SK-N-SH (cell line): ENCODE results near the gene HOXB6. TPM values are rescaled to one million over a fixed set of nuclear protein-coding genes. Genes with fewer than 3 reads are reported as not detected.

Source experiments
- CTCF ChIA-PET: fragments of 300-600, 350-600 bp; formaldehyde crosslinking; extraction: SDS; loops from one replicate; lab custom pipeline; 2021; lab: Yijun Ruan, JAX
- POLR2A ChIA-PET: fragments of 350-600 bp; sonication (Branson Sonifier 250); formaldehyde crosslinking; extraction: SDS; loops from one replicate; lab custom pipeline; 2020; ENCODE audit warnings: antibody characterized with exemption, inconsistent platforms; lab: Yijun Ruan, JAX
- DNase-seq: peaks from one replicate; pipeline ENCODE4 v3.0.0; 2012
- H2AFZ ChIP-seq: fragments of 200-600 bp; sonication (generic); 2 replicates; pipeline ENCODE4 v1.8.1; 2016; ENCODE audit warnings: antibody characterized with exemption, mild to moderate bottlenecking, low read depth
- H3F3A ChIP-seq: fragments of 200-600 bp; sonication (generic); replicated peaks from 2 replicates; pipeline ENCODE3; 2016; ENCODE audit warnings: antibody characterized with exemption, mild to moderate bottlenecking; ENCODE audit not compliant: insufficient read depth
- H3K27ac ChIP-seq, 2 experiments: fragments of 200-500 bp in 1 of 2; fragments of 200-600 bp in 1 of 2; sonication (Bioruptor generic) in 1 of 2; sonication (generic), shearing (Covaris generic) in 1 of 2; 2 replicates each; pipeline versions ENCODE4 v1.5.1 to v1.6.1; 2014 to 2016; ENCODE audit warnings: low read depth in 2 of 2, inconsistent platforms in 1 of 2, low read length in 1 of 2, mild to moderate bottlenecking in 1 of 2, mixed read lengths in 1 of 2
- H3K27me3 ChIP-seq: fragments of 200-600 bp; sonication (generic), shearing (Covaris generic); 2 replicates; pipeline ENCODE4 v1.6.1; 2016; ENCODE audit warnings: mixed run types; ENCODE audit not compliant: insufficient read depth
- H3K36me3 ChIP-seq, 2 experiments: fragments of 200-500 bp in 1 of 2; fragments of 200-600 bp in 1 of 2; sonication (Bioruptor generic) in 1 of 2; sonication (generic) in 1 of 2; replicated peaks in 1 of 2; 2 replicates each; pipeline versions ENCODE3 to v1.5.1; 2014 to 2016; ENCODE audit warnings: low read length in 1 of 2, mild to moderate bottlenecking in 1 of 2; ENCODE audit not compliant: insufficient read depth in 2 of 2, control insufficient read depth in 1 of 2
- H3K4me1 ChIP-seq, 2 experiments: fragments of 200-500 bp in 1 of 2; fragments of 200-600 bp in 1 of 2; sonication (Bioruptor generic) in 1 of 2; sonication (generic), shearing (Covaris generic) in 1 of 2; 2 replicates each; pipeline versions ENCODE4 v1.5.1 to v1.6.1; 2014 to 2016; ENCODE audit warnings: low read depth in 1 of 2, low read length in 1 of 2, mixed run types in 1 of 2; ENCODE audit not compliant: insufficient read depth in 2 of 2, control insufficient read depth in 1 of 2
- H3K4me2 ChIP-seq: fragments of 200-600 bp; sonication (generic), shearing (Covaris generic); 2 replicates; pipeline ENCODE4 v1.6.1; 2017; ENCODE audit warnings: mixed run types
- H3K4me3 ChIP-seq, 2 experiments: fragments of 200-500 bp in 1 of 2; fragments of 200-600 bp in 1 of 2; sonication (Bioruptor generic) in 1 of 2; sonication (generic), shearing (Covaris generic) in 1 of 2; 2 replicates each; pipeline versions ENCODE4 v1.5.1 to v1.8.1; 2014 to 2016; ENCODE audit warnings: low read depth in 2 of 2, inconsistent platforms in 1 of 2, low read length in 1 of 2, mild to moderate bottlenecking in 1 of 2, mixed read lengths in 1 of 2, moderate library complexity in 1 of 2
- H3K79me2 ChIP-seq: fragments of 200-600 bp; sonication (generic); 2 replicates; pipeline ENCODE4 v1.8.1; 2017; ENCODE audit warnings: mild to moderate bottlenecking; ENCODE audit not compliant: insufficient read depth
- H3K9ac ChIP-seq: fragments of 200-600 bp; sonication (generic); 2 replicates; pipeline ENCODE4 v1.6.1; 2017; ENCODE audit warnings: mixed run types
- H3K9me2 ChIP-seq: fragments of 200-600 bp; sonication (generic); 2 replicates; pipeline ENCODE4 v1.6.1; 2017; ENCODE audit warnings: mixed run types
- H3K9me3 ChIP-seq: fragments of 200-600 bp; sonication (generic); 2 replicates; pipeline ENCODE4 v1.6.1; 2017; ENCODE audit warnings: mixed run types, mild to moderate bottlenecking, moderate library complexity
- H4K20me1 ChIP-seq: fragments of 200-600 bp; sonication (generic); 2 replicates; pipeline ENCODE4 v1.6.1; 2017; ENCODE audit warnings: mild to moderate bottlenecking, mixed run types; ENCODE audit not compliant: insufficient read depth
- CHD2 ChIP-seq: fragments of 150-350 bp; IDR thresholded peaks from 2 replicates; pipeline ENCODE4 v1.6.1; 2018; ENCODE audit warnings: low read length; ENCODE audit not compliant: partially characterized antibody
- EP300 ChIP-seq, 2 experiments: IDR thresholded peaks; 2 replicates each; pipeline versions ENCODE4 v1.4.0 to v1.6.1; 2012; ENCODE audit warnings: borderline replicate concordance in 1 of 2, low read depth in 1 of 2, low read length in 1 of 2
- EZH2phosphoT487 ChIP-seq: fragments of 200-600 bp; sonication (generic); IDR thresholded peaks from 2 replicates; pipeline ENCODE4 v1.6.1; 2017; ENCODE audit warnings: low read depth, mixed run types, mild to moderate bottlenecking, antibody characterized with exemption, moderate library complexity, borderline replicate concordance
- JUND ChIP-seq: IDR thresholded peaks from 2 replicates; pipeline ENCODE4 v1.4.0; 2012
- PBX3 ChIP-seq: IDR thresholded peaks from 2 replicates; pipeline ENCODE4; 2012
- SMC3 ChIP-seq: IDR thresholded peaks from 2 replicates; pipeline ENCODE4 v1.6.1; 2012; ENCODE audit warnings: low read depth, low read length, improper control_type of control experiment
- USF2 ChIP-seq: fragments of 150-350 bp; IDR thresholded peaks from 2 replicates; pipeline ENCODE4 v1.6.1; 2017; ENCODE audit warnings: antibody characterized with exemption, low read length, low read depth, borderline replicate concordance
- WGBS: methylation state at CpG from one replicate; pipeline ENCODE4 v1.1.6; 2017; ENCODE audit warnings: low lambda C conversion rate; 5-methylcytosine and 5-hydroxymethylcytosine counted together
- polyA plus RNA-seq, 3 experiments: library from polyadenylated mRNA; depleted of rRNA; stranded (reverse); fragments of >200 nt; gene quantifications; 2 replicates each; pipeline ENCODE4 v1.2.3, GENCODE V29; 2012
- TF ChIP-seq, protein P1 (sequence below): IDR thresholded peaks from 2 replicates; pipeline ENCODE4 v1.4.0; 2012; ENCODE audit warnings: low read depth, borderline replicate concordance
- TF ChIP-seq, protein P2 (sequence below): IDR thresholded peaks from 2 replicates; pipeline ENCODE4 v1.6.1; 2012; ENCODE audit warnings: mild to moderate bottlenecking, low read depth, low read length, moderate library complexity
- TF ChIP-seq, protein P3 (sequence below): IDR thresholded peaks from 2 replicates; pipeline ENCODE4 v1.4.0; 2012; ENCODE audit warnings: low read depth

Gene HOXB6
- polyA plus RNA-seq, 1 of the 3 experiments (the other 2 are of a cell fraction) = not detected

DNA sequence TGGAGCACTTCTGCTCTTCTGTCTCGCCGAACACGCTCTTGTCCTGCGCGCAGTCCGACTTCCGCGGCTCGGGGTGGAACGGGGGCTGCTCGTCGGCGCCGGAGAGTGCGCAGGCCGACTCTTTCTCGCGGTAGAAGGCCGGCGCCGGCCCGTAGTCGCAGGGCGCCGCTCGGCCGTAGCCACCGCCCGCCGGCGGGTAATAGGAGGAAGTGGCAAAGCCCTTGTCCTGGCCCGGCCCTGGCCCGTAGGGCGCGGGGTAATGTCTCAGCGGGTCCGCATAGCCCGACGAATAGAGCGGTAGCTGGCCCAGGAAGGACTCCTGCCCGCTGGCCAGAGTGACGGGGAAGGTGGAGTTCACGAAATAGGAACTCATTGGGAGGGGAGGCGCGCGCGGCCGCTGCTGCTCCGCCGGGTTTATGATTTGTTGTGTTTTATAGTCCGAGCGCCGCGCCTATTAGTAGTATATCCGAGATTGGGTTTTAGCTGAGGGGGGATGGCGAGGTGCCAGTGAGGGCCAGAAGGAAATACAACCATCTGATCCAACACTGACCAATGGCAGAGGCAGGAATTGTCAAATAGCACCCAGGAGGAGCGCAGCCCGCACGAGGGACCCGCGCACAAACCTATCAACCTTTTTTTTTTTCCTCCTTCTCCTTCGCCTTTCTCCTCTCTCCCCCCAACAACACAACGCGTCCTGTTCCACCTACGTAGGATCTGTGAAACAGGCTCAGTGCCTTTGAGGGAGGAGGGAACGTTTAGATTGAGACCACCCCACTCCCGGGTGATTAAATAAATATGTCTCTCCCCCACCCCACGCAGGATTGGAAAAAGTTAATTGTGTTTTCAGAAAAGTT is 6.8 kb downstream of the HOXB6 start:
- Histone ChIP-seq H2AFZ (peak overlapping the region; percentile 75; the same call in 1 of the 2 replicates), H3K9me2 (no peaks in the 10 kb centered on the region), H3K9me3 (no peaks in the 10 kb centered on the region), H3K36me3 (no peaks in the 10 kb centered on the region), H3K4me1 (peaks cover 0 to 4% of the 10 kb centered on the region in 2 experiments; a peak in 1 of 4 replicates), H3K27me3 (peaks cover 98% of the 10 kb centered on the region), H4K20me1 (peaks cover 20% of the 10 kb centered on the region; the same call in 1 of the 2 replicates), H3K79me2 (no peaks in the 10 kb centered on the region), H3K4me2 (peak overlapping the region; percentile 72; the same call in 1 of the 2 replicates), H3F3A (peaks cover 4% of the 10 kb centered on the region), H3K9ac (no peak overlapping the region), H3K27ac (no peak overlapping the region), H3K4me3 (0 out of 4 replicates have a peak overlapping the region, but pooled peaks of 1 of the 2 experiments have one; percentile 28)
- 17% methylated on average over 60 of the region's 68 CpGs for WGBS
- CTCF ChIA-PET = interaction anchor here (1.2 to 1.4 kb wide), 2 partner anchors 11 to 74 kb away, joined by 3 read pairs; no protein-coding TSS in a partner anchor
- TF ChIP-seq USF2 = no peak
- TF ChIP-seq EZH2phosphoT487 = peak; percentile 83
- no peak for TF ChIP-seq PBX3
- POLR2A ChIA-PET = no interaction called here
- no peak for DNase-seq

GRCh38 chr17:48597528-48597777 is 7.3 kb downstream of the HOXB6 start:
- no peak for DNase-seq
- Histone ChIP-seq H3K4me3 (no peak overlapping the region), H4K20me1 (peaks cover 20% of the 10 kb centered on the region; the same call in 1 of the 2 replicates), H2AFZ (no peak overlapping the region), H3K9ac (no peak overlapping the region), H3K79me2 (no peaks in the 10 kb centered on the region), H3K36me3 (no peaks in the 10 kb centered on the region), H3K4me2 (peak overlapping the region; percentile 72; the same call in 1 of the 2 replicates), H3K9me2 (no peaks in the 10 kb centered on the region), H3F3A (peaks cover 4% of the 10 kb centered on the region), H3K9me3 (no peaks in the 10 kb centered on the region), H3K27me3 (peaks cover 98% of the 10 kb centered on the region), H3K4me1 (peaks cover 0 to 4% of the 10 kb centered on the region in 2 experiments; a peak in 1 of 4 replicates), H3K27ac (no peak overlapping the region)
- CTCF ChIA-PET = no interaction called here
- POLR2A ChIA-PET = no interaction called here
- TF ChIP-seq, protein P1, sequence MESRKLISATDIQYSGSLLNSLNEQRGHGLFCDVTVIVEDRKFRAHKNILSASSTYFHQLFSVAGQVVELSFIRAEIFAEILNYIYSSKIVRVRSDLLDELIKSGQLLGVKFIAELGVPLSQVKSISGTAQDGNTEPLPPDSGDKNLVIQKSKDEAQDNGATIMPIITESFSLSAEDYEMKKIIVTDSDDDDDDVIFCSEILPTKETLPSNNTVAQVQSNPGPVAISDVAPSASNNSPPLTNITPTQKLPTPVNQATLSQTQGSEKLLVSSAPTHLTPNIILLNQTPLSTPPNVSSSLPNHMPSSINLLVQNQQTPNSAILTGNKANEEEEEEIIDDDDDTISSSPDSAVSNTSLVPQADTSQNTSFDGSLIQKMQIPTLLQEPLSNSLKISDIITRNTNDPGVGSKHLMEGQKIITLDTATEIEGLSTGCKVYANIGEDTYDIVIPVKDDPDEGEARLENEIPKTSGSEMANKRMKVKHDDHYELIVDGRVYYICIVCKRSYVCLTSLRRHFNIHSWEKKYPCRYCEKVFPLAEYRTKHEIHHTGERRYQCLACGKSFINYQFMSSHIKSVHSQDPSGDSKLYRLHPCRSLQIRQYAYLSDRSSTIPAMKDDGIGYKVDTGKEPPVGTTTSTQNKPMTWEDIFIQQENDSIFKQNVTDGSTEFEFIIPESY = no peak
- TF ChIP-seq SMC3 = no peak
- TF ChIP-seq JUND = no peak
- TF ChIP-seq CHD2 = no peak
- TF ChIP-seq EP300 (IDR thresholded peaks at IDR 0.05; ENCODE audit: borderline replicate concordance in 1 of 2, low read depth in 1 of 2, low read length in 1 of 2) = no peak
- TF ChIP-seq, protein P2, sequence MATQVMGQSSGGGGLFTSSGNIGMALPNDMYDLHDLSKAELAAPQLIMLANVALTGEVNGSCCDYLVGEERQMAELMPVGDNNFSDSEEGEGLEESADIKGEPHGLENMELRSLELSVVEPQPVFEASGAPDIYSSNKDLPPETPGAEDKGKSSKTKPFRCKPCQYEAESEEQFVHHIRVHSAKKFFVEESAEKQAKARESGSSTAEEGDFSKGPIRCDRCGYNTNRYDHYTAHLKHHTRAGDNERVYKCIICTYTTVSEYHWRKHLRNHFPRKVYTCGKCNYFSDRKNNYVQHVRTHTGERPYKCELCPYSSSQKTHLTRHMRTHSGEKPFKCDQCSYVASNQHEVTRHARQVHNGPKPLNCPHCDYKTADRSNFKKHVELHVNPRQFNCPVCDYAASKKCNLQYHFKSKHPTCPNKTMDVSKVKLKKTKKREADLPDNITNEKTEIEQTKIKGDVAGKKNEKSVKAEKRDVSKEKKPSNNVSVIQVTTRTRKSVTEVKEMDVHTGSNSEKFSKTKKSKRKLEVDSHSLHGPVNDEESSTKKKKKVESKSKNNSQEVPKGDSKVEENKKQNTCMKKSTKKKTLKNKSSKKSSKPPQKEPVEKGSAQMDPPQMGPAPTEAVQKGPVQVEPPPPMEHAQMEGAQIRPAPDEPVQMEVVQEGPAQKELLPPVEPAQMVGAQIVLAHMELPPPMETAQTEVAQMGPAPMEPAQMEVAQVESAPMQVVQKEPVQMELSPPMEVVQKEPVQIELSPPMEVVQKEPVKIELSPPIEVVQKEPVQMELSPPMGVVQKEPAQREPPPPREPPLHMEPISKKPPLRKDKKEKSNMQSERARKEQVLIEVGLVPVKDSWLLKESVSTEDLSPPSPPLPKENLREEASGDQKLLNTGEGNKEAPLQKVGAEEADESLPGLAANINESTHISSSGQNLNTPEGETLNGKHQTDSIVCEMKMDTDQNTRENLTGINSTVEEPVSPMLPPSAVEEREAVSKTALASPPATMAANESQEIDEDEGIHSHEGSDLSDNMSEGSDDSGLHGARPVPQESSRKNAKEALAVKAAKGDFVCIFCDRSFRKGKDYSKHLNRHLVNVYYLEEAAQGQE = no peak
- TF ChIP-seq, protein P3, sequence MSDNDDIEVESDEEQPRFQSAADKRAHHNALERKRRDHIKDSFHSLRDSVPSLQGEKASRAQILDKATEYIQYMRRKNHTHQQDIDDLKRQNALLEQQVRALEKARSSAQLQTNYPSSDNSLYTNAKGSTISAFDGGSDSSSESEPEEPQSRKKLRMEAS = no peak
- 13% methylated on average over 16 of the region's 16 CpGs for WGBS
